Osteocyte (in vitro differentiated cells): Measurements from ENCODE around the gene ERGIC1. TPM values are rescaled to one million over a fixed set of nuclear protein-coding genes. Genes with fewer than 3 reads are reported as not detected.

Experiments used
- DNase-seq: peaks from one replicate; pipeline ENCODE4 v3.0.0; 2021; ENCODE audit warnings: mixed read lengths; ENCODE audit not compliant: unreplicated experiment; ENCODE audit errors: extremely low spot score
- H3K27ac Mint-ChIP-seq: one replicate; pipeline ENCODE4 v1.8.0; 2021; ENCODE audit warnings: mild to moderate bottlenecking, mixed read lengths; ENCODE audit not compliant: unreplicated experiment
- H3K27me3 Mint-ChIP-seq: one replicate; pipeline ENCODE4 v1.8.0; 2021; ENCODE audit warnings: mixed read lengths; ENCODE audit not compliant: unreplicated experiment
- H3K36me3 Mint-ChIP-seq: one replicate; pipeline ENCODE4 v1.8.0; 2021; ENCODE audit warnings: mixed read lengths; ENCODE audit not compliant: unreplicated experiment
- H3K4me1 Mint-ChIP-seq: one replicate; pipeline ENCODE4 v1.8.0; 2021; ENCODE audit warnings: mixed read lengths; ENCODE audit not compliant: unreplicated experiment
- H3K4me3 Mint-ChIP-seq: one replicate; pipeline ENCODE4 v1.8.0; 2021; ENCODE audit warnings: mild to moderate bottlenecking, moderate library complexity, mixed read lengths; ENCODE audit not compliant: unreplicated experiment
- H3K9me3 Mint-ChIP-seq: one replicate; pipeline ENCODE4 v1.8.0; 2021; ENCODE audit warnings: mixed read lengths; ENCODE audit not compliant: unreplicated experiment
- CTCF ChIP-seq: fragments of 200-600 bp; sonication (generic); IDR thresholded peaks from 2 replicates; pipeline ENCODE4 v1.5.0; 2021; ENCODE audit warnings: antibody characterized with exemption, mild to moderate bottlenecking, moderate library complexity
- total RNA-seq: library from RNA; stranded (reverse); gene quantifications from 2 replicates; pipeline ENCODE4 v1.2.1, GENCODE V29; 2021

The ERGIC1 gene
- total RNA-seq, 1 donor from 2014 or later = 174 TPM

GRCh38 chr5:172920447-172920849 lies 86.4 kb downstream of the ERGIC1 start:
- H3K4me3 Mint-ChIP-seq = no peak overlapping the region
- no peaks in the 10 kb centered on the region for H3K27me3 Mint-ChIP-seq
- H3K27ac Mint-ChIP-seq = peak overlapping the region; percentile 75
- peaks cover 10% of the 10 kb centered on the region for H3K4me1 Mint-ChIP-seq
- TF ChIP-seq CTCF = no peak
- H3K9me3 Mint-ChIP-seq = no peaks in the 10 kb centered on the region
- H3K36me3 Mint-ChIP-seq = peaks cover 27% of the 10 kb centered on the region
- no peak for DNase-seq

GRCh38 chr5:172920995-172921394 lies 86.9 kb downstream of the ERGIC1 start:
- no peaks in the 10 kb centered on the region for H3K9me3 Mint-ChIP-seq
- H3K27me3 Mint-ChIP-seq = no peaks in the 10 kb centered on the region
- no peak for DNase-seq
- H3K4me3 Mint-ChIP-seq = no peak overlapping the region
- peak overlapping the region; percentile 44 for H3K27ac Mint-ChIP-seq
- TF ChIP-seq CTCF = no peak
- H3K4me1 Mint-ChIP-seq = peaks cover 10% of the 10 kb centered on the region
- H3K36me3 Mint-ChIP-seq = peaks cover 23% of the 10 kb centered on the region

- H3K4me3 Mint-ChIP-seq = no peak overlapping the region
Measured at GRCh38 chr5:172921906-172922305, 87.9 kb downstream of the ERGIC1 start.

GRCh38 chr5:172923539-172923938 lies 89.5 kb downstream of the ERGIC1 start:
- Mint-ChIP-seq H3K27ac (no peak overlapping the region), H3K4me3 (no peak overlapping the region), H3K9me3 (no peaks in the 10 kb centered on the region), H3K4me1 (peaks cover 6% of the 10 kb centered on the region), H3K27me3 (no peaks in the 10 kb centered on the region), H3K36me3 (peaks cover 24% of the 10 kb centered on the region)
- DNase-seq = no peak
- TF ChIP-seq CTCF = no peak

More at GRCh38 chr5:172921906-172922305, 87.9 kb downstream of the ERGIC1 start:
- TF ChIP-seq CTCF = no peak
- DNase-seq = no peak
- H3K27me3 Mint-ChIP-seq = no peaks in the 10 kb centered on the region
- H3K4me1 Mint-ChIP-seq = peaks cover 10% of the 10 kb centered on the region
- no peak overlapping the region for H3K27ac Mint-ChIP-seq
- H3K36me3 Mint-ChIP-seq = peaks cover 22% of the 10 kb centered on the region
- no peaks in the 10 kb centered on the region for H3K9me3 Mint-ChIP-seq

- Mint-ChIP-seq H3K4me3 (no peak overlapping the region), H3K4me1 (peaks cover 1% of the 10 kb centered on the region), H3K36me3 (peaks cover 25% of the 10 kb centered on the region), H3K27me3 (no peaks in the 10 kb centered on the region), H3K9me3 (no peaks in the 10 kb centered on the region), H3K27ac (no peak overlapping the region)
- TF ChIP-seq CTCF = no peak
- no peak for DNase-seq
Measured at GRCh38 chr5:172925336-172925948, 91.4 kb downstream of the ERGIC1 start.
